Endothelial cell (in vitro differentiated cells): ENCODE results near the gene JPT1. TPM values are rescaled to one million over a fixed set of nuclear protein-coding genes. Genes with fewer than 3 reads are reported as not detected.
"Not testable (repeated sequence)": the region's sequence is repeated elsewhere in the genome, so short reads cannot be mapped to it uniquely, and the experiment has no call there.

ENCODE experiments used
- DNase-seq: peaks from one replicate; pipeline ENCODE4 v3.0.0; 2021; ENCODE audit warnings: low spot score
- H3K27ac Mint-ChIP-seq: one replicate; pipeline ENCODE4 v1.8.0; 2021; ENCODE audit warnings: mixed read lengths, inconsistent platforms; ENCODE audit not compliant: unreplicated experiment
- H3K27me3 Mint-ChIP-seq: one replicate; pipeline ENCODE4 v1.8.0; 2021; ENCODE audit warnings: mild to moderate bottlenecking, moderate library complexity, mixed read lengths, inconsistent platforms; ENCODE audit not compliant: unreplicated experiment
- H3K36me3 Mint-ChIP-seq: one replicate; pipeline ENCODE4 v1.8.0; 2021; ENCODE audit warnings: mild to moderate bottlenecking, low read depth, mixed read lengths, inconsistent platforms; ENCODE audit not compliant: unreplicated experiment
- H3K4me1 Mint-ChIP-seq: one replicate; pipeline ENCODE4 v1.8.0; 2021; ENCODE audit warnings: mild to moderate bottlenecking, mixed read lengths, inconsistent platforms; ENCODE audit not compliant: unreplicated experiment
- H3K4me3 Mint-ChIP-seq: one replicate; pipeline ENCODE4 v1.8.0; 2021; ENCODE audit warnings: mild to moderate bottlenecking, mixed read lengths, inconsistent platforms; ENCODE audit not compliant: unreplicated experiment
- H3K9me3 Mint-ChIP-seq: one replicate; pipeline ENCODE4 v1.8.0; 2021; ENCODE audit warnings: mixed read lengths, inconsistent platforms; ENCODE audit not compliant: unreplicated experiment
- total RNA-seq: library from RNA; stranded (reverse); fragmentation: NEBNext Ultra II Directional; extraction: Animal tissue kit (Norgen Biotek cat#: 25700); gene quantifications from one replicate; pipeline ENCODE4 v1.2.1, GENCODE V29; 2021; ENCODE audit not compliant: unreplicated experiment
- TF ChIP-seq, protein P1 (sequence below): fragments of 200-600 bp; sonication (generic); IDR thresholded peaks from one replicate; pipeline ENCODE4 v1.5.0; 2021; ENCODE audit warnings: antibody characterized with exemption; ENCODE audit not compliant: unreplicated experiment

Gene JPT1
- total RNA-seq, 1 donor from 2014 or later, result 115 TPM

DNA sequence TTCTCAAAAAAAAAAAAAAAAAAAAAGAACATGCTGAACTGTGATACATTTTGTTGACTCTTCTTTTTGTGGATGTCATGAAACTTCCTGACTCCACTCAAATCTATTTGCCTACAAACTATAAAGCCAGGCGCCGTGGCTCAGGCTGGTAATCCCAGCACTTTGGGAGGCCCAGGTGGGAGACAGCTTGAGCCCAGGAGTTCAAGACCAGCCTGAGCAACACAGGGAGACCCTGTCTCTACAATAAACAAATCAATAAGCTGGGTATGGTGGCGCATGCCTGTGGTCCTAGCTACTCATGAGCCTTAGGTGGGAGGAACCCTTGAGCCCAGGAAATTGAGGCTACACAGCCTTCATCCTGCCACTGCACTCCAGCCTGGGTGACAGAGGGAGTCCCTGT, 21.3 kb downstream of the JPT1 start:
- peaks cover 8% of the 10 kb centered on the region for H3K4me1 Mint-ChIP-seq
- TF ChIP-seq, protein P1, sequence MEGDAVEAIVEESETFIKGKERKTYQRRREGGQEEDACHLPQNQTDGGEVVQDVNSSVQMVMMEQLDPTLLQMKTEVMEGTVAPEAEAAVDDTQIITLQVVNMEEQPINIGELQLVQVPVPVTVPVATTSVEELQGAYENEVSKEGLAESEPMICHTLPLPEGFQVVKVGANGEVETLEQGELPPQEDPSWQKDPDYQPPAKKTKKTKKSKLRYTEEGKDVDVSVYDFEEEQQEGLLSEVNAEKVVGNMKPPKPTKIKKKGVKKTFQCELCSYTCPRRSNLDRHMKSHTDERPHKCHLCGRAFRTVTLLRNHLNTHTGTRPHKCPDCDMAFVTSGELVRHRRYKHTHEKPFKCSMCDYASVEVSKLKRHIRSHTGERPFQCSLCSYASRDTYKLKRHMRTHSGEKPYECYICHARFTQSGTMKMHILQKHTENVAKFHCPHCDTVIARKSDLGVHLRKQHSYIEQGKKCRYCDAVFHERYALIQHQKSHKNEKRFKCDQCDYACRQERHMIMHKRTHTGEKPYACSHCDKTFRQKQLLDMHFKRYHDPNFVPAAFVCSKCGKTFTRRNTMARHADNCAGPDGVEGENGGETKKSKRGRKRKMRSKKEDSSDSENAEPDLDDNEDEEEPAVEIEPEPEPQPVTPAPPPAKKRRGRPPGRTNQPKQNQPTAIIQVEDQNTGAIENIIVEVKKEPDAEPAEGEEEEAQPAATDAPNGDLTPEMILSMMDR, result no peak
- no peaks in the 10 kb centered on the region for H3K9me3 Mint-ChIP-seq
- no peak overlapping the region for H3K4me3 Mint-ChIP-seq
- H3K27ac Mint-ChIP-seq, result no peak overlapping the region
- peaks cover 20% of the 10 kb centered on the region for H3K36me3 Mint-ChIP-seq
- DNase-seq, result no peak
- peaks cover 10% of the 10 kb centered on the region for H3K27me3 Mint-ChIP-seq

GRCh38 chr17:75132018-75133000, 22.0 kb downstream of the JPT1 start:
- H3K4me1 Mint-ChIP-seq, DNase-seq, H3K9me3 Mint-ChIP-seq, H3K27me3 Mint-ChIP-seq: not testable (repeated sequence)
- H3K4me3 Mint-ChIP-seq, result peak overlapping the region; percentile 71
- peaks cover 20% of the 10 kb centered on the region for H3K36me3 Mint-ChIP-seq
- peak overlapping the region; percentile 72 for H3K27ac Mint-ChIP-seq

- H3K4me3 Mint-ChIP-seq, result peak within 1 kb of the TSS; percentile 71
- peaks cover 18% of the 10 kb centered on the region for H3K36me3 Mint-ChIP-seq
- H3K4me1 Mint-ChIP-seq, result peaks cover 8% of the 10 kb centered on the region
- peaks cover 10% of the 10 kb centered on the region for H3K27me3 Mint-ChIP-seq
- peak within 1 kb of the TSS; percentile 72 for H3K27ac Mint-ChIP-seq
- DNase-seq, result peak; percentile 79
- TF ChIP-seq, protein P1, result peak; percentile 77
- H3K9me3 Mint-ChIP-seq, result no peaks in the 10 kb centered on the region
Observed at GRCh38 chr17:75131278-75132017, 22.9 kb downstream of the JPT1 start, which contains the start of gene NT5C. Gene NT5C (minus strand): TSS chr17:75131742. CDS start chr17:75131707, 35 bp downstream.

DNA sequence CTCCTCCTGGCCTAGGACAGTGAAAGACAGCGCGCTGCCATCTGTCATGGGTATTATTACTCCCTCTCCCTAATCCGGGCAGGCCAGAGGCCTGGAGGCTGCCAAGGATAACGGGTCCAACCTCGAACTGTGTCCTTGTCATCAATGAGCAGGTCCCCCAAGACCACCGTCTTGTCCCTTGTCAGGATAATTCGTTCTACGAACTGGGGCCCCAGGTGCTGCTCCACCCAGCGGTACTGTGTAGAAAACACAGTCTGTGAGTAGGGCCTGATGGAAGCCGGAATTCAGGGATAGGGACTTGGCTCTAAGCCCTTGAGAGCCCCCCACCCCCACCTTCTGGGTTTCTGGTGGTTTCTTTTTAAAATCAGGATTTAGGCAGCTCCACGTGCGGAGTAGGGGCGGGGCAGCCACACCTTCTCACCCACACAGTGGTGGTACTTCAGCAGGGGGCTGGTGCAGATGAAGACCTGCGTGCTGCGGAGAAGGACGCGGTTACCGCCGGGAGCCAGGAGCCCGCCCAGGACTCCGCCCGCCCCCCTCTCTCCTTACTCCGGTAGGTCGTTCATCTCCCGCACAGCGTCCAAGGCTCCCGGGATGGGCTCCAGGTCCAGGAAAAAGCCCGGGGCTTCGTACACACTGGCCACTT, 23.6 kb downstream of the JPT1 start:
- Mint-ChIP-seq H3K4me1 (peaks cover 15% of the 10 kb centered on the region), H3K9me3 (no peaks in the 10 kb centered on the region), H3K27me3 (peaks cover 10% of the 10 kb centered on the region), H3K27ac (peak overlapping the region; percentile 30), H3K4me3 (peak overlapping the region; percentile 71), H3K36me3 (peaks cover 22% of the 10 kb centered on the region)
- DNase-seq, result peak; percentile 61
- TF ChIP-seq, protein P1, result no peak

- Mint-ChIP-seq H3K4me3 (peak overlapping the region; percentile 71), H3K27ac (no peak overlapping the region), H3K9me3 (no peaks in the 10 kb centered on the region), H3K4me1 (peaks cover 16% of the 10 kb centered on the region), H3K27me3 (peaks cover 10% of the 10 kb centered on the region), H3K36me3 (peaks cover 23% of the 10 kb centered on the region)
- no peak for DNase-seq
- TF ChIP-seq, protein P1, result no peak
Observed at GRCh38 chr17:75130059-75130631, 24.2 kb downstream of the JPT1 start.
